ENCODE results near the gene DNM3.

DNM3 gene

GRCh38 chr1:171828794-171829193 lies 12.5 kb upstream of the DNM3 start:
- DNase-seq (ENCODE audit: low spot score) = no peak
- ATAC-seq (ENCODE audit: low read depth) = no peak

DNA sequence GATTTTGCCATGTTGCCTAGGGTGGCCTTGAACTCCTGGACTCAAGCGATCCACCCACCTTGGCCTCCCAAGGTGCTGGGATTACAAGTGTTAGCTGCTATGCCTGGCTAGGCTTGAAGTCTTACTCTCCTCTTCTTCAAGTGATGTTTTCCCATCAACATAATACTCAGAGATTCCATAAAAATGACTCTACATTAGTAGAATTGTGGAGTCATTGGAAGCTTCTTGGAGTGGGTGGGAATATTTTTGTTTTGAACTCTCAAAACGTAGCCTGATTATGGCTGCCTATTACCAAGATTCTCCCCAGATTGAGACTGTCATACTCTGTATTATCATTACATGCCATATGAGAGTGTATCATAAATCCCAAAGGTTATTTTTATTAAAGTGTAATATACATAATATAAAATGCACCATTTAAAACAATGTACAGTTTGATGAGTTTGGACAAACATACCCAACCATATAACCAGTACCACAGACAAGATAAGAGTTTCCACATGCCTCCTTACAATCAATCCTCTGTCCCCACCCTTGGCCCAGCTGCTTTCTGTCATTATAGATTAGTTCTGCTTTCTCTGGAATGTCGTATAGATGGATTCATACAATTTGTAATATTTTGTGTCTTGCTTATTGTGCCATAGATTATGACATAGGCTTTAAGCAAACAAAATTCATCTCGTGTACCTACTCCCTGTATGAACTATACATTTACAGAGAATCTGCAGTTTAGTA lies 8.0 kb upstream of the DNM3 start:
- no peak for ATAC-seq (ENCODE audit: low read depth)

More at GRCh38 chr1:171828794-171829193, 12.5 kb upstream of the DNM3 start:
- Histone ChIP-seq H3K9me3 (ENCODE audit: severe bottlenecking) (no peaks in the 10 kb centered on the region), H3K27ac (ENCODE audit: poor library complexity, severe bottlenecking) (no peak overlapping the region), H3K4me3 (ENCODE audit: severe bottlenecking) (no peak overlapping the region), H3K27me3 (ENCODE audit: insufficient read depth, poor library complexity, severe bottlenecking) (no peaks in the 10 kb centered on the region), H3K36me3 (ENCODE audit: low read depth) (no peaks in the 10 kb centered on the region), H3K4me1 (ENCODE audit: insufficient read depth, poor library complexity, severe bottlenecking) (no peaks in the 10 kb centered on the region)
- TF ChIP-seq, protein P1, sequence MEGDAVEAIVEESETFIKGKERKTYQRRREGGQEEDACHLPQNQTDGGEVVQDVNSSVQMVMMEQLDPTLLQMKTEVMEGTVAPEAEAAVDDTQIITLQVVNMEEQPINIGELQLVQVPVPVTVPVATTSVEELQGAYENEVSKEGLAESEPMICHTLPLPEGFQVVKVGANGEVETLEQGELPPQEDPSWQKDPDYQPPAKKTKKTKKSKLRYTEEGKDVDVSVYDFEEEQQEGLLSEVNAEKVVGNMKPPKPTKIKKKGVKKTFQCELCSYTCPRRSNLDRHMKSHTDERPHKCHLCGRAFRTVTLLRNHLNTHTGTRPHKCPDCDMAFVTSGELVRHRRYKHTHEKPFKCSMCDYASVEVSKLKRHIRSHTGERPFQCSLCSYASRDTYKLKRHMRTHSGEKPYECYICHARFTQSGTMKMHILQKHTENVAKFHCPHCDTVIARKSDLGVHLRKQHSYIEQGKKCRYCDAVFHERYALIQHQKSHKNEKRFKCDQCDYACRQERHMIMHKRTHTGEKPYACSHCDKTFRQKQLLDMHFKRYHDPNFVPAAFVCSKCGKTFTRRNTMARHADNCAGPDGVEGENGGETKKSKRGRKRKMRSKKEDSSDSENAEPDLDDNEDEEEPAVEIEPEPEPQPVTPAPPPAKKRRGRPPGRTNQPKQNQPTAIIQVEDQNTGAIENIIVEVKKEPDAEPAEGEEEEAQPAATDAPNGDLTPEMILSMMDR (IDR thresholded peaks at IDR 0.05; ENCODE audit: poor library complexity, severe bottlenecking) = no peak

DNA sequence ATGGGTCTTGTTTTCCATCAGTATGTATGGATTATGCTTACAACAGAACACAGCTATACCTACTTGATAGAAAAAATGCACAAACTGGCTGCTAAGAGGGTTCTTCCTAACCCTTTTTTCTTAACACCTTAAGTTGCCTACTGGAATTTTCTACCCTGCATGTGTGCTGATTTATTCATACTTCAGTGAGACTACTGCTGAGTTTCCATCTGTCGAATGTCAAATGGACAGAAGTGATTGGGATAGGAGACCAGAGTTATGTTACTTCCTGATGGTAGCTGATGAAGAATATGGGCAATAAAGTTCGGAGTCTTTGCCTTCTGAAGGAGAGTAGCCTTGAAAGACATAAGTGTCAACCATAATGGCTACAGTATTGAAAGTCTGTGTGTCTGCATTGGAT lies 6.5 kb upstream of the DNM3 start:
- Histone ChIP-seq H3K36me3 (ENCODE audit: low read depth) (no peaks in the 10 kb centered on the region), H3K9me3 (ENCODE audit: severe bottlenecking) (no peaks in the 10 kb centered on the region), H3K27ac (ENCODE audit: poor library complexity, severe bottlenecking) (no peak overlapping the region), H3K4me1 (ENCODE audit: insufficient read depth, poor library complexity, severe bottlenecking) (no peaks in the 10 kb centered on the region), H3K4me3 (ENCODE audit: severe bottlenecking) (no peak overlapping the region), H3K27me3 (ENCODE audit: insufficient read depth, poor library complexity, severe bottlenecking) (no peaks in the 10 kb centered on the region)
- DNase-seq (ENCODE audit: low spot score) = no peak
- TF ChIP-seq, protein P1 (IDR thresholded peaks at IDR 0.05; ENCODE audit: poor library complexity, severe bottlenecking) = no peak
- no peak for ATAC-seq (ENCODE audit: low read depth)

More for the DNA sequence above, 8.0 kb upstream of the DNM3 start:
- Histone ChIP-seq H3K36me3 (ENCODE audit: low read depth) (no peaks in the 10 kb centered on the region), H3K9me3 (ENCODE audit: severe bottlenecking) (no peaks in the 10 kb centered on the region), H3K4me1 (ENCODE audit: insufficient read depth, poor library complexity, severe bottlenecking) (no peaks in the 10 kb centered on the region), H3K27me3 (ENCODE audit: insufficient read depth, poor library complexity, severe bottlenecking) (no peaks in the 10 kb centered on the region), H3K4me3 (ENCODE audit: severe bottlenecking) (no peak overlapping the region), H3K27ac (ENCODE audit: poor library complexity, severe bottlenecking) (no peak overlapping the region)
- TF ChIP-seq, protein P1 (IDR thresholded peaks at IDR 0.05; ENCODE audit: poor library complexity, severe bottlenecking) = no peak
- no peak for DNase-seq (ENCODE audit: low spot score)

GRCh38 chr1:171835891-171836290 lies 5.4 kb upstream of the DNM3 start:
- TF ChIP-seq, protein P1 (IDR thresholded peaks at IDR 0.05; ENCODE audit: poor library complexity, severe bottlenecking) = no peak
- H3K27me3 ChIP-seq (ENCODE audit: insufficient read depth, poor library complexity, severe bottlenecking) = no peaks in the 10 kb centered on the region
- H3K4me1 ChIP-seq (ENCODE audit: insufficient read depth, poor library complexity, severe bottlenecking) = no peaks in the 10 kb centered on the region
- H3K4me3 ChIP-seq (ENCODE audit: severe bottlenecking) = no peak overlapping the region
- H3K27ac ChIP-seq (ENCODE audit: poor library complexity, severe bottlenecking) = no peak overlapping the region
- no peaks in the 10 kb centered on the region for H3K9me3 ChIP-seq (ENCODE audit: severe bottlenecking)
- H3K36me3 ChIP-seq (ENCODE audit: low read depth) = no peaks in the 10 kb centered on the region
- DNase-seq (ENCODE audit: low spot score) = no peak
- ATAC-seq (ENCODE audit: low read depth) = no peak
